CD14-positive monocyte (primary cell): ENCODE data around the gene AGT. TPM values are rescaled to one million over a fixed set of nuclear protein-coding genes. Genes with fewer than 3 reads are reported as not detected.

ENCODE experiments used
- DNase-seq, 3 donors: peaks; one replicate each; pipeline ENCODE4 v3.0.0-alpha.2; 2011 to 2022
- H2AFZ ChIP-seq: 2 replicates; pipeline ENCODE4 v1.6.0; 2012; ENCODE audit warnings: mild to moderate bottlenecking, low read depth, low read length, inconsistent platforms; ENCODE audit not compliant: insufficient read depth, poor library complexity, severe bottlenecking
- H3K27ac ChIP-seq, 2 donors: 1 replicate in 1 of 2; 2 replicates in 1 of 2; pipeline ENCODE4 v1.5.1; 2012 to 2013; ENCODE audit warnings: low read length in 2 of 2, control low read depth in 1 of 2, inconsistent platforms in 1 of 2, low read depth in 1 of 2, mild to moderate bottlenecking in 1 of 2
- H3K27me3 ChIP-seq, 2 donors: one replicate each; pipeline versions ENCODE4 v1.6.0 to v1.6.1; 2011 to 2013; ENCODE audit warnings: low read length in 2 of 2; ENCODE audit not compliant: control insufficient read depth in 2 of 2, insufficient read depth in 2 of 2
- H3K36me3 ChIP-seq, 2 donors: replicated peaks in 1 of 2; 1 replicate in 1 of 2; 2 replicates in 1 of 2; pipeline versions ENCODE4 v1.5.1 to v1.6.1; 2012 to 2013; ENCODE audit warnings: low read length in 2 of 2, control low read depth in 1 of 2, inconsistent platforms in 1 of 2, mild to moderate bottlenecking in 1 of 2; ENCODE audit not compliant: insufficient read depth in 2 of 2, control insufficient read depth in 1 of 2
- H3K4me1 ChIP-seq, 2 donors: 1 replicate in 1 of 2; 2 replicates in 1 of 2; pipeline versions ENCODE4 v1.5.1 to v1.6.1; 2012 to 2013; ENCODE audit warnings: low read length in 2 of 2, control low read depth in 1 of 2, inconsistent platforms in 1 of 2, mild to moderate bottlenecking in 1 of 2, moderate library complexity in 1 of 2; ENCODE audit not compliant: insufficient read depth in 2 of 2, control insufficient read depth in 1 of 2
- H3K4me2 ChIP-seq: replicated peaks from 2 replicates; pipeline ENCODE3; 2012; ENCODE audit warnings: low read length, moderate library complexity, mild to moderate bottlenecking; ENCODE audit not compliant: poor library complexity, severe bottlenecking; ENCODE audit errors: extremely low read depth
- H3K4me3 ChIP-seq, 3 experiments: fragments of 200-600 bp in 1 of 3; sonication (generic) in 1 of 3; replicated peaks in 1 of 3; 1 replicate in 2 of 3; 2 replicates in 1 of 3; pipeline ENCODE4 v1.5.1; 2011 to 2013; ENCODE audit warnings: low read length in 3 of 3, mild to moderate bottlenecking in 3 of 3, control low read depth in 2 of 3, low read depth in 2 of 3, inconsistent platforms in 1 of 3, moderate library complexity in 1 of 3
- H3K79me2 ChIP-seq: 2 replicates; pipeline ENCODE4 v1.6.0; 2012; ENCODE audit warnings: mild to moderate bottlenecking, control low read depth, inconsistent platforms, low read length, moderate library complexity; ENCODE audit not compliant: insufficient read depth
- H3K9ac ChIP-seq: 2 replicates; pipeline ENCODE4 v1.6.0; 2017; ENCODE audit warnings: low read length, mild to moderate bottlenecking; ENCODE audit not compliant: insufficient read depth, poor library complexity, severe bottlenecking
- H3K9me3 ChIP-seq, 2 donors: replicated peaks in 1 of 2; 1 replicate in 1 of 2; 2 replicates in 1 of 2; pipeline versions ENCODE4 v1.5.1 to v1.6.1; 2012 to 2013; ENCODE audit warnings: low read length in 2 of 2, control low read depth in 1 of 2; ENCODE audit not compliant: control insufficient read depth in 1 of 2, insufficient read depth in 1 of 2
- H4K20me1 ChIP-seq: 2 replicates; pipeline ENCODE4 v1.6.0; 2012; ENCODE audit warnings: mild to moderate bottlenecking, low read length, control low read depth, moderate library complexity; ENCODE audit not compliant: insufficient read depth
- H3K27ac Mint-ChIP-seq, 7 donors: one replicate each; pipeline ENCODE4 v1.8.0; 2020; ENCODE audit warnings: mild to moderate bottlenecking in 7 of 7, mixed read lengths in 7 of 7, moderate library complexity in 6 of 7, inconsistent platforms in 2 of 7
- H3K27me3 Mint-ChIP-seq, 3 donors: one replicate each; pipeline ENCODE4 v1.8.0; 2021 to 2022; ENCODE audit warnings: low read depth in 3 of 3, mild to moderate bottlenecking in 3 of 3, mixed read lengths in 3 of 3, moderate library complexity in 3 of 3, inconsistent platforms in 1 of 3
- H3K36me3 Mint-ChIP-seq, 2 donors: one replicate each; pipeline ENCODE4 v1.8.0; 2020; ENCODE audit warnings: mixed read lengths in 2 of 2, inconsistent platforms in 1 of 2, mild to moderate bottlenecking in 1 of 2
- H3K4me1 Mint-ChIP-seq: one replicate; pipeline ENCODE4 v1.8.0; 2020; ENCODE audit warnings: mild to moderate bottlenecking, mixed read lengths
- H3K4me3 Mint-ChIP-seq, 2 donors: one replicate each; pipeline ENCODE4 v1.8.0; 2020; ENCODE audit warnings: mild to moderate bottlenecking in 2 of 2, mixed read lengths in 2 of 2, moderate library complexity in 1 of 2
- H3K9me3 Mint-ChIP-seq, 7 donors: one replicate each; pipeline ENCODE4 v1.8.0; 2020 to 2022; ENCODE audit warnings: mixed read lengths in 7 of 7, mild to moderate bottlenecking in 6 of 7, moderate library complexity in 6 of 7, inconsistent platforms in 2 of 7
- WGBS: methylation state at CpG from one replicate; pipeline ENCODE4 v1.1.5; 2013; ENCODE audit warnings: missing lambda C conversion rate; ENCODE audit not compliant: insufficient coverage; 5-methylcytosine and 5-hydroxymethylcytosine counted together
- intact Hi-C, 2 donors: fragments of 100-400 bp; cut with micrococcal nuclease; formaldehyde crosslinking; loops; one replicate each; pipeline versions ENCODE4 v1.15.0 to v1.15.1; 2023
- polyA plus RNA-seq, 3 donors: library from polyadenylated mRNA; depleted of rRNA in 1 of 3; unstranded in 2 of 3; stranded (reverse) in 1 of 3; fragments of 300-500 nt in 2 of 3; fragments of >200 nt in 1 of 3; fragmentation: Illumina TruSeq in 2 of 3; gene quantifications; 1 replicate in 2 of 3; 2 replicates in 1 of 3; pipeline ENCODE4 v1.2.3, GENCODE V29; 2012 to 2021
- TF ChIP-seq, protein P1 (sequence below): fragments of 200-600 bp; IDR thresholded peaks from one replicate; pipeline ENCODE4 v1.8.0; 2022; ENCODE audit warnings: antibody characterized with exemption, mild to moderate bottlenecking

Gene AGT
- polyA plus RNA-seq, 3 donors: 0.04 TPM; not detected in 2

DNA sequence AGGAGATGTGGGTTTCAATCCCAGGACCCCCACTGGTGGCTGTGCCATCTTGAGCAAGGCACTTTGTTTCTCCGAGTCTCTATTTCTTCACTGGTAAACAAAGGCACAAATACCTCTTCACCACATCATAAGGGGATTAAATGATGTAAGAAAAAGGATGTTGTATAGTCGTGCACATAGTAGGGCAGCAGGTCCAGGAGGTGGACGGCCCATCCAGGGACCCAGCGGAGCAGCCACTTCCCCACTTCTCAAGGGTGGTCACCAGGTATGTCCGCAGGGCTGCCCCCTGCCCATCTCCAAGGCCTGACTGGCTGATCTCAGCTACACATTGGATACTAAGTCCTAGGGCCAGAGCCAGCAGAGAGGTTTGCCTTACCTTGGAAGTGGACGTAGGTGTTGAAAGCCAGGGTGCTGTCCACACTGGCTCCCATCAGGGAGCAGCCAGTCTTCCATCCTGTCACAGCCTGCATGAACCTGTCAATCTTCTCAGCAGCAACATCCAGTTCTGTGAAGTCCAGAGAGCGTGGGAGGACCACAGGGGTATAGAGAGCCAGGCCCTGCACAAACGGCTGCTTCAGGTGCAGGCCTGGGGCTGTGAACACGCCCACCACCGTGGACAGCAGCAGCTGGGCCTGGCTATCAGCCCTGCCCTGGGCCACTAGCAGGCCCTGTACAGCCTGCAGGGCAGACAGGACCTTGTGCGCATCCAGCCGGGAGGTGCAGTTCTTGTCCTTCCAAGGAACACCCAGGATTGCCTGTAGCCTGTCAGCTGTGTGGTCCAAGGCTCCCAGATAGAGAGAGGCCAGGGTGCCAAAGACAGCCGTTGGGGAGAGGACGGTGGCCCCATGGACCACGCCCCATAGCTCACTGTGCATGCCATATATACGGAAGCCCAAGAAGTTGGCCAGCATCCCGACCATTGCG lies 4.0 kb downstream of the AGT start:
- H3K27ac Mint-ChIP-seq: no peak overlapping the region
- no peaks in the 10 kb centered on the region for H4K20me1 ChIP-seq

More for the DNA sequence above, 4.0 kb downstream of the AGT start:
- no peak overlapping the region for H3K27ac ChIP-seq
- no peaks in the 10 kb centered on the region for H3K27me3 ChIP-seq
- Mint-ChIP-seq H3K4me3 (no peak overlapping the region), H3K36me3 (no peaks in the 10 kb centered on the region), H3K9me3 (peaks cover 0 to 2% (median 0%) of the 10 kb centered on the region in 7 donors), H3K4me1 (peaks cover 15% of the 10 kb centered on the region), H3K27me3 (peaks cover 7 to 25% (median 16%) of the 10 kb centered on the region in 3 donors)
- no peak for DNase-seq
- no peak overlapping the region for H2AFZ ChIP-seq
- H3K4me2 ChIP-seq: no peak overlapping the region
- no peak overlapping the region for H3K9ac ChIP-seq
- H3K4me3 ChIP-seq: no peak overlapping the region
- peaks cover 0 to 5% of the 10 kb centered on the region in 2 donors for H3K4me1 ChIP-seq
- no peaks in the 10 kb centered on the region for H3K9me3 ChIP-seq
- WGBS: 92% methylated on average over 16 of the region's 18 CpGs
- intact Hi-C loops: no loop called here
- no peaks in the 10 kb centered on the region for H3K79me2 ChIP-seq
- no peaks in the 10 kb centered on the region for H3K36me3 ChIP-seq
- TF ChIP-seq, protein P1, sequence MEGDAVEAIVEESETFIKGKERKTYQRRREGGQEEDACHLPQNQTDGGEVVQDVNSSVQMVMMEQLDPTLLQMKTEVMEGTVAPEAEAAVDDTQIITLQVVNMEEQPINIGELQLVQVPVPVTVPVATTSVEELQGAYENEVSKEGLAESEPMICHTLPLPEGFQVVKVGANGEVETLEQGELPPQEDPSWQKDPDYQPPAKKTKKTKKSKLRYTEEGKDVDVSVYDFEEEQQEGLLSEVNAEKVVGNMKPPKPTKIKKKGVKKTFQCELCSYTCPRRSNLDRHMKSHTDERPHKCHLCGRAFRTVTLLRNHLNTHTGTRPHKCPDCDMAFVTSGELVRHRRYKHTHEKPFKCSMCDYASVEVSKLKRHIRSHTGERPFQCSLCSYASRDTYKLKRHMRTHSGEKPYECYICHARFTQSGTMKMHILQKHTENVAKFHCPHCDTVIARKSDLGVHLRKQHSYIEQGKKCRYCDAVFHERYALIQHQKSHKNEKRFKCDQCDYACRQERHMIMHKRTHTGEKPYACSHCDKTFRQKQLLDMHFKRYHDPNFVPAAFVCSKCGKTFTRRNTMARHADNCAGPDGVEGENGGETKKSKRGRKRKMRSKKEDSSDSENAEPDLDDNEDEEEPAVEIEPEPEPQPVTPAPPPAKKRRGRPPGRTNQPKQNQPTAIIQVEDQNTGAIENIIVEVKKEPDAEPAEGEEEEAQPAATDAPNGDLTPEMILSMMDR: no peak
